Kidney (tissue), 14 donors: ENCODE measurements around the gene SMIM11. TPM values are rescaled to one million over a fixed set of nuclear protein-coding genes. Genes with fewer than 3 reads are reported as not detected.

Experiments
- DNase-seq, 5 donors: peaks; one replicate each; pipeline ENCODE4 v3.0.0-alpha.2; 2013 to 2020
- FAIRE-seq: peaks from 2 replicates; lab custom pipeline; 2012; peaks lifted over from hg19 to GRCh38; lab: Jason Lieb, UNC
- H3K27ac ChIP-seq, 2 donors: one replicate each; pipeline ENCODE4 v1.7.0; 2013; ENCODE audit warnings: low read depth in 2 of 2, low read length in 2 of 2, inconsistent platforms in 1 of 2
- H3K27me3 ChIP-seq: one replicate; pipeline ENCODE4 v1.7.1; 2013; ENCODE audit warnings: low read length, inconsistent platforms; ENCODE audit not compliant: control insufficient read depth, insufficient read depth
- H3K36me3 ChIP-seq, 3 donors: one replicate each; pipeline versions ENCODE4 v1.7.0 to v1.7.1; 2013; ENCODE audit warnings: low read length in 3 of 3, control low read depth in 1 of 3, inconsistent platforms in 1 of 3; ENCODE audit not compliant: insufficient read depth in 3 of 3, control insufficient read depth in 2 of 3
- H3K4me1 ChIP-seq, 3 donors: one replicate each; pipeline versions ENCODE4 v1.7.0 to v1.7.1; 2013; ENCODE audit warnings: low read length in 3 of 3, inconsistent platforms in 1 of 3, low read depth in 1 of 3; ENCODE audit not compliant: control insufficient read depth in 2 of 3, insufficient read depth in 2 of 3
- H3K4me3 ChIP-seq, 3 donors: one replicate each; pipeline versions ENCODE4 v1.7.0 to v1.8.1; 2013; ENCODE audit warnings: low read length in 3 of 3, control low read depth in 1 of 3, inconsistent platforms in 1 of 3
- H3K9ac ChIP-seq, 3 donors: one replicate each; pipeline versions ENCODE4 v1.7.0 to v1.7.1; 2013; ENCODE audit warnings: low read length in 3 of 3, control low read depth in 1 of 3, inconsistent platforms in 1 of 3
- H3K9me3 ChIP-seq, 3 donors: one replicate each; pipeline versions ENCODE4 v1.7.0 to v1.7.1; 2013; ENCODE audit warnings: low read length in 3 of 3, control low read depth in 1 of 3, inconsistent platforms in 1 of 3; ENCODE audit not compliant: control insufficient read depth in 2 of 3, insufficient read depth in 1 of 3
- intact Hi-C: fragments of 100-400 bp; cut with DNase I; formaldehyde crosslinking; loops from one replicate; pipeline ENCODE4 v1.11.1; 2022
- polyA plus RNA-seq: library from polyadenylated mRNA; stranded (reverse); fragments of 350-450 nt; fragmentation: Illumina TruSeq; extraction: RNeasy Lipid Tissue Mini Kit (QIAGEN cat#74804); gene quantifications from one replicate; pipeline ENCODE4 v1.2.3, GENCODE V29; 2014; ENCODE audit warnings: low read depth, low replicate concordance; ENCODE audit not compliant: insufficient read depth
- total RNA-seq: library from RNA; stranded (reverse); fragmentation: NEBNext Ultra II Directional; extraction: Animal tissue kit (Norgen Biotek cat#: 25700); gene quantifications from one replicate; pipeline ENCODE4 v1.2.1, GENCODE V29; 2021
- TF ChIP-seq, protein P1 (sequence below): IDR thresholded peaks from 3 replicates; pipeline ENCODE4 v1.5.1; 2012; ENCODE audit warnings: mild to moderate bottlenecking, moderate library complexity, borderline replicate concordance; ENCODE audit not compliant: insufficient read depth; ENCODE audit errors: extremely low read depth
- donor health status: control.
- donor health status: control.
- donor health status: control.
- donor health status: control.
- donor health status: control.
- donor health status: DM: yes; HTN: yes; CAD: no.
- donor health status: Normal renal cell carcinoma (clear cell type).

Gene SMIM11
- total and polyA plus RNA-seq, 2 donors from 2014 or later, result 2.6 to 6.7 TPM

- DNase-seq, result no peak
- no peak for FAIRE-seq
- H3K36me3 ChIP-seq, result no peaks in the 10 kb centered on the region
- TF ChIP-seq, protein P1, sequence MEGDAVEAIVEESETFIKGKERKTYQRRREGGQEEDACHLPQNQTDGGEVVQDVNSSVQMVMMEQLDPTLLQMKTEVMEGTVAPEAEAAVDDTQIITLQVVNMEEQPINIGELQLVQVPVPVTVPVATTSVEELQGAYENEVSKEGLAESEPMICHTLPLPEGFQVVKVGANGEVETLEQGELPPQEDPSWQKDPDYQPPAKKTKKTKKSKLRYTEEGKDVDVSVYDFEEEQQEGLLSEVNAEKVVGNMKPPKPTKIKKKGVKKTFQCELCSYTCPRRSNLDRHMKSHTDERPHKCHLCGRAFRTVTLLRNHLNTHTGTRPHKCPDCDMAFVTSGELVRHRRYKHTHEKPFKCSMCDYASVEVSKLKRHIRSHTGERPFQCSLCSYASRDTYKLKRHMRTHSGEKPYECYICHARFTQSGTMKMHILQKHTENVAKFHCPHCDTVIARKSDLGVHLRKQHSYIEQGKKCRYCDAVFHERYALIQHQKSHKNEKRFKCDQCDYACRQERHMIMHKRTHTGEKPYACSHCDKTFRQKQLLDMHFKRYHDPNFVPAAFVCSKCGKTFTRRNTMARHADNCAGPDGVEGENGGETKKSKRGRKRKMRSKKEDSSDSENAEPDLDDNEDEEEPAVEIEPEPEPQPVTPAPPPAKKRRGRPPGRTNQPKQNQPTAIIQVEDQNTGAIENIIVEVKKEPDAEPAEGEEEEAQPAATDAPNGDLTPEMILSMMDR, result no peak
- H3K4me3 ChIP-seq, result no peak overlapping the region
- H3K9ac ChIP-seq, result no peak overlapping the region
- no peaks in the 10 kb centered on the region for H3K27me3 ChIP-seq
- H3K9me3 ChIP-seq, result no peaks in the 10 kb centered on the region
- intact Hi-C loops, result no loop called here
- H3K4me1 ChIP-seq, result no peaks in the 10 kb centered on the region
- no peak overlapping the region for H3K27ac ChIP-seq
Observed at GRCh38 chr21:34342476-34342875, 32.8 kb upstream of the SMIM11 start.

DNA sequence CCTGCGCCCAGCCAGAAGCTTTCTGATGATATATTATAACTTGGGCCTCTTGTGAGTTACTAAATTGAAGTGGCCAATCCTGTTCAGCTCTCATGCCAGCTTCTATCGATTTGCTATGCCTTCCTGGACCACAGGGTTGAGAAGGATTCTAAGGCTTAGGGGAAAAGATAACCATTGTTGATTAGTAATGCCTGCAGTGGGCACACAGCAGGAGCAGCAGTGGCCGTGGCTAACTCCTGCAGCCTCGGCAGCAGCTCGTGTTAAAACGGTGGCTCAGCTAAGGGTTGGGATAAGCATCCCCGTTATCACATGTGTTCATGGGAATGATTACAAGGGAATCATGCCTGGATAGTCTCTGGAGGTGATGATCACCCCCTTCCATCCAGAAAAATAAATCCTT lies 32.0 kb upstream of the SMIM11 start:
- no peak for DNase-seq

DNA sequence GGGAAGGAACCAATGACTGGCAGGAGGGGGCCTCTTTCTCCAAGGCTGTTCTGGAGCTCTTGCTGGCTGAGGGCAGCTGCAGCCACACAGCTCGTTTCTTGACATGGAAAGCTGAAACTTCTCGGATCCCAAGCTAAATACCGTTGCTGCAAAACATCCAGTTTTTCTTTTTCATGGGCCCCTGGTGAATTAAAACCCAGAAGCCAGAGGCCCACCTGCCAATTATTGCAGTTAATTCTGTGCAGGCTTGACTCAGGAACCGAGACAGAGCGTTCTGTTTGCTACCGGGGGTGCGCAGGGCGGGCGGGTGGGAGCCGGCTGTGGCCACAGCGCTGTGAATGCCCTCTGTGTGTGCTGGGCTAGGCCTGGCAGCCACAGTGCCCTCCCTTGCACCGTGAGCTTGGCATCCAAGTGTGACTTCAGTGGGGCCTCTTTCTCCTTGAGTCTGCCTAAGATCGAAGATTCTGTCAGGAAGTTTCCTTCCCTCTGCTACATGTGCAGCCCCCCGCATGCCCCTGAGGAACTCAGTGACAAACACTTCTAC lies 31.4 kb upstream of the SMIM11 start:
- no peaks in the 10 kb centered on the region for H3K27me3 ChIP-seq
- no peak overlapping the region for H3K27ac ChIP-seq
- no peaks in the 10 kb centered on the region for H3K36me3 ChIP-seq
- no peak overlapping the region for H3K9ac ChIP-seq
- no peak overlapping the region for H3K4me3 ChIP-seq
- DNase-seq (peak in 1 of 5 donors; percentile 49), FAIRE-seq (no peak)
- no peaks in the 10 kb centered on the region for H3K4me1 ChIP-seq
- H3K9me3 ChIP-seq, result no peaks in the 10 kb centered on the region
- TF ChIP-seq, protein P1, result no peak
- intact Hi-C loops, result no loop called here

More for the DNA sequence above, 32.0 kb upstream of the SMIM11 start:
- TF ChIP-seq, protein P1, result no peak
- H3K4me3 ChIP-seq, result no peak overlapping the region
- no peaks in the 10 kb centered on the region for H3K9me3 ChIP-seq
- intact Hi-C loops, result no loop called here
- no peaks in the 10 kb centered on the region for H3K36me3 ChIP-seq
- no peaks in the 10 kb centered on the region for H3K27me3 ChIP-seq
- H3K4me1 ChIP-seq, result no peaks in the 10 kb centered on the region
- H3K27ac ChIP-seq, result no peak overlapping the region
- no peak overlapping the region for H3K9ac ChIP-seq
- no peak for FAIRE-seq

GRCh38 chr21:34344584-34344983 lies 30.7 kb upstream of the SMIM11 start:
- Histone ChIP-seq H3K27ac (no peak overlapping the region), H3K4me3 (no peak overlapping the region), H3K36me3 (no peaks in the 10 kb centered on the region), H3K9me3 (no peaks in the 10 kb centered on the region), H3K4me1 (peaks cover 0 to 2% (median 0%) of the 10 kb centered on the region in 3 donors), H3K27me3 (no peaks in the 10 kb centered on the region), H3K9ac (no peak overlapping the region)
- DNase-seq, result no peak
- intact Hi-C loops, result no loop called here
- no peak for FAIRE-seq
- TF ChIP-seq, protein P1, result no peak
